GM08714 (cell line): ENCODE data around the gene KRTAP5-7.
"Not testable (repeated sequence)": the region's sequence is repeated elsewhere in the genome, so short reads cannot be mapped to it uniquely, and the experiment has no call there.

ENCODE experiments used
- H3K4me3 ChIP-seq: fragments of 200-500 bp; sonication (Bioruptor generic); 2 replicates; pipeline ENCODE4 v1.5.1; 2014; ENCODE audit warnings: mild to moderate bottlenecking, low read length, inconsistent platforms
- ZNF274 ChIP-seq: IDR thresholded peaks from 2 replicates; pipeline ENCODE4 v1.6.1; 2012; ENCODE audit warnings: mild to moderate bottlenecking, low read depth, low read length

KRTAP5-7 gene

GRCh38 chr11:71535825-71536224 lies 8.8 kb downstream of the KRTAP5-7 start:
- H3K4me3 ChIP-seq: no peak overlapping the region
- TF ChIP-seq ZNF274: no peak

- no peak overlapping the region for H3K4me3 ChIP-seq
- TF ChIP-seq ZNF274: no peak
These were observed 10.5 kb downstream of the KRTAP5-7 start for GRCh38 chr11:71537537-71537936.

- not testable (repeated sequence) for H3K4me3 ChIP-seq
These were observed 11.1 kb downstream of the KRTAP5-7 start, which contains the start of gene KRTAP5-8 for GRCh38 chr11:71537977-71538665. KRTAP5-8 (plus strand) TSS chr11:71538025; CDS start chr11:71538056, 31 bp downstream.

- no peak overlapping the region for H3K4me3 ChIP-seq
- no peak for TF ChIP-seq ZNF274
These were observed 11.6 kb downstream of the KRTAP5-7 start for GRCh38 chr11:71538666-71538990.

GRCh38 chr11:71539017-71539416 lies 11.9 kb downstream of the KRTAP5-7 start:
- no peak overlapping the region for H3K4me3 ChIP-seq
- TF ChIP-seq ZNF274: no peak

- H3K4me3 ChIP-seq: not testable (repeated sequence)
These were observed 12.9 kb downstream of the KRTAP5-7 start for GRCh38 chr11:71539971-71540370.

- H3K4me3 ChIP-seq: not testable (repeated sequence)
These were observed 13.6 kb downstream of the KRTAP5-7 start for GRCh38 chr11:71540521-71541304.

- TF ChIP-seq ZNF274: no peak
- no peak overlapping the region for H3K4me3 ChIP-seq
These were observed 15.3 kb downstream of the KRTAP5-7 start for GRCh38 chr11:71542382-71542781.

GRCh38 chr11:71542879-71543777 lies 16.1 kb downstream of the KRTAP5-7 start:
- no peak for TF ChIP-seq ZNF274

GRCh38 chr11:71543866-71544265 lies 16.8 kb downstream of the KRTAP5-7 start:
- no peak for TF ChIP-seq ZNF274
- no peak overlapping the region for H3K4me3 ChIP-seq

More at GRCh38 chr11:71542879-71543777, 16.1 kb downstream of the KRTAP5-7 start:
- H3K4me3 ChIP-seq: no peak overlapping the region

- TF ChIP-seq ZNF274: no peak
- H3K4me3 ChIP-seq: no peak overlapping the region
These were observed 17.6 kb downstream of the KRTAP5-7 start for GRCh38 chr11:71544525-71545214.

- TF ChIP-seq ZNF274: no peak
- H3K4me3 ChIP-seq: no peak overlapping the region
These were observed 18.4 kb downstream of the KRTAP5-7 start for GRCh38 chr11:71545405-71545966.

GRCh38 chr11:71548120-71548519 lies 21.1 kb downstream of the KRTAP5-7 start, which contains the start of gene KRTAP5-9:
KRTAP5-9 (plus strand) TSS chr11:71548420; CDS start chr11:71548658, 238 bp downstream.
- TF ChIP-seq ZNF274: no peak
- no peak within 1 kb of the TSS for H3K4me3 ChIP-seq
